PFSK-1 (cell line): ENCODE data around the gene COL25A1.

Experiments
- FOXP2 ChIP-seq: optimal IDR thresholded peaks from 2 replicates; pipeline ENCODE3; 2011; ENCODE audit warnings: borderline replicate concordance, control low read depth, inconsistent platforms; ENCODE audit not compliant: insufficient read depth; ENCODE audit errors: extremely low read length, extremely low read depth
- POLR2AphosphoS5 ChIP-seq: IDR thresholded peaks from 2 replicates; pipeline ENCODE4 v1.6.1; 2012; ENCODE audit warnings: low read depth, mild to moderate bottlenecking, control low read depth, low read length, moderate library complexity
- SIN3A ChIP-seq: IDR thresholded peaks from 2 replicates; pipeline ENCODE4 v1.6.1; 2012; ENCODE audit warnings: mild to moderate bottlenecking, low read length, moderate library complexity, borderline replicate concordance; ENCODE audit not compliant: insufficient read depth
- TAF1 ChIP-seq: IDR thresholded peaks from 2 replicates; pipeline ENCODE4 v1.6.1; 2012; ENCODE audit warnings: low read length, control low read depth, borderline replicate concordance; ENCODE audit not compliant: insufficient read depth
- TF ChIP-seq, protein P1 (sequence below), 2 experiments: IDR thresholded peaks; 2 replicates each; pipeline versions ENCODE4 v1.6.1 to v1.8.0; 2011 to 2012; ENCODE audit warnings: low read depth in 2 of 2, low read length in 2 of 2, control low read depth in 1 of 2, inconsistent platforms in 1 of 2, mild to moderate bottlenecking in 1 of 2, moderate library complexity in 1 of 2; ENCODE audit not compliant: insufficient read depth in 1 of 2

COL25A1 gene

GRCh38 chr4:108982402-108983185, 319.9 kb downstream of the COL25A1 start:
- TF ChIP-seq, protein P1, sequence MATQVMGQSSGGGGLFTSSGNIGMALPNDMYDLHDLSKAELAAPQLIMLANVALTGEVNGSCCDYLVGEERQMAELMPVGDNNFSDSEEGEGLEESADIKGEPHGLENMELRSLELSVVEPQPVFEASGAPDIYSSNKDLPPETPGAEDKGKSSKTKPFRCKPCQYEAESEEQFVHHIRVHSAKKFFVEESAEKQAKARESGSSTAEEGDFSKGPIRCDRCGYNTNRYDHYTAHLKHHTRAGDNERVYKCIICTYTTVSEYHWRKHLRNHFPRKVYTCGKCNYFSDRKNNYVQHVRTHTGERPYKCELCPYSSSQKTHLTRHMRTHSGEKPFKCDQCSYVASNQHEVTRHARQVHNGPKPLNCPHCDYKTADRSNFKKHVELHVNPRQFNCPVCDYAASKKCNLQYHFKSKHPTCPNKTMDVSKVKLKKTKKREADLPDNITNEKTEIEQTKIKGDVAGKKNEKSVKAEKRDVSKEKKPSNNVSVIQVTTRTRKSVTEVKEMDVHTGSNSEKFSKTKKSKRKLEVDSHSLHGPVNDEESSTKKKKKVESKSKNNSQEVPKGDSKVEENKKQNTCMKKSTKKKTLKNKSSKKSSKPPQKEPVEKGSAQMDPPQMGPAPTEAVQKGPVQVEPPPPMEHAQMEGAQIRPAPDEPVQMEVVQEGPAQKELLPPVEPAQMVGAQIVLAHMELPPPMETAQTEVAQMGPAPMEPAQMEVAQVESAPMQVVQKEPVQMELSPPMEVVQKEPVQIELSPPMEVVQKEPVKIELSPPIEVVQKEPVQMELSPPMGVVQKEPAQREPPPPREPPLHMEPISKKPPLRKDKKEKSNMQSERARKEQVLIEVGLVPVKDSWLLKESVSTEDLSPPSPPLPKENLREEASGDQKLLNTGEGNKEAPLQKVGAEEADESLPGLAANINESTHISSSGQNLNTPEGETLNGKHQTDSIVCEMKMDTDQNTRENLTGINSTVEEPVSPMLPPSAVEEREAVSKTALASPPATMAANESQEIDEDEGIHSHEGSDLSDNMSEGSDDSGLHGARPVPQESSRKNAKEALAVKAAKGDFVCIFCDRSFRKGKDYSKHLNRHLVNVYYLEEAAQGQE (IDR thresholded peaks at IDR 0.05; ENCODE audit: insufficient read depth in 1 of 2, low read depth in 2 of 2, low read length in 2 of 2): no peak
- no peak for TF ChIP-seq TAF1

DNA sequence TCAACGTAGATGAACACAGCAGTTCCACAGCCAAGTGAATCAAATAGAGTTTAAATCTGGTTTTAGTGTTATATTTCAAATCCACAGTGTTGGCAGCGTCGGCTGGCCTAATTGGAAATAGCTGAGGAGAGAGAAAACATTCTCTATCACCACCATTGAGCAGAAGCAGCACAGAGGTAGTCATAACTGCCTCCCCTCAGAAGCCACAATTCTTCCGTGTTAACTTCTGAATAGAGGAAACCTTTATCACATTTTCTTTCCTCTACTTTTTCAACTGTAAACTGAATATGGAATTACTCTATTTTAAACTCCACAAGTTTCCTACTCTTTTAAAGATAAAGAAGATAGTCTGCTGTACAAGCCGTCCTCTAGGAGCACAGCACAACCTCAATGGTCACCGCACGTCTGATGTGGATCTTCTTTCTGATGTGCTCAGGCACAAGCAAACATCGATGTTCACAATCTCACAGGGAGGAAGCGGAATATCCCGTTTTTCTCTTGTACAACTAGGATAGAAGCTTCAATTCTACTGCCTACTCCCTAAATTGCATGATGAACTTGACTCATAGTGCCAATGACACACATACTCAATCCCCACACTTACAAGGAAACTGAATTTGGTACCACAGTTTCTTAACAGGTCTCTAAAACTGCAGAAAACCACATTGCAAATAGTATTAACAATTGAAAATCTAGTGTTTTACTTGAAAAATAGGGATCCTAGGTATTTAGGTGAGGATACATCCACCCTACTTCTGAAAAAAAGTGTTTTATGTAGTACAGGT, 321.8 kb downstream of the COL25A1 start:
- TF ChIP-seq POLR2AphosphoS5: no peak

- TF ChIP-seq SIN3A: no peak
These were observed 322.7 kb downstream of the COL25A1 start for GRCh38 chr4:108979759-108980158.

DNA sequence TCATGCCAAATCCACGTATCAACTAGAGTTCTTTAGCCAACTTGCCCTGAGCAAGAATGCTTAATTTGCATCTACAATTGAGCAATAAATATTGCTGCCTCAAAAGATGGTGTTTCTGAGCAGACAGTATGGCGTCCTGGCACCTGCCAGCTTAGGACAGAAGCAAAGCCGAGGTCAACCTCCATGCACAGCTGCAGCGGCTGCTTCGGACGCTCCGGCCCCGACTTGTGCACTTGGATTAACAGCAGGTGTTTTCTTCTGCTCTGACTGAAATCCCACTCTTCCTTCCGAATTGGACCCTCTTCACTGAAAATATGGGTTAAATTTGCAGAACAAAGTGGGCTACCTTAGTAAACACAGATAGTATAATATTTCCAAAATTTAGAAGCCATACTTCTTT, 324.4 kb downstream of the COL25A1 start:
- TF ChIP-seq FOXP2: no peak
- no peak for TF ChIP-seq SIN3A
- TF ChIP-seq TAF1: no peak
- no peak for TF ChIP-seq POLR2AphosphoS5
- TF ChIP-seq, protein P1 (IDR thresholded peaks at IDR 0.05; ENCODE audit: insufficient read depth in 1 of 2, low read depth in 2 of 2, low read length in 2 of 2): no peak

DNA sequence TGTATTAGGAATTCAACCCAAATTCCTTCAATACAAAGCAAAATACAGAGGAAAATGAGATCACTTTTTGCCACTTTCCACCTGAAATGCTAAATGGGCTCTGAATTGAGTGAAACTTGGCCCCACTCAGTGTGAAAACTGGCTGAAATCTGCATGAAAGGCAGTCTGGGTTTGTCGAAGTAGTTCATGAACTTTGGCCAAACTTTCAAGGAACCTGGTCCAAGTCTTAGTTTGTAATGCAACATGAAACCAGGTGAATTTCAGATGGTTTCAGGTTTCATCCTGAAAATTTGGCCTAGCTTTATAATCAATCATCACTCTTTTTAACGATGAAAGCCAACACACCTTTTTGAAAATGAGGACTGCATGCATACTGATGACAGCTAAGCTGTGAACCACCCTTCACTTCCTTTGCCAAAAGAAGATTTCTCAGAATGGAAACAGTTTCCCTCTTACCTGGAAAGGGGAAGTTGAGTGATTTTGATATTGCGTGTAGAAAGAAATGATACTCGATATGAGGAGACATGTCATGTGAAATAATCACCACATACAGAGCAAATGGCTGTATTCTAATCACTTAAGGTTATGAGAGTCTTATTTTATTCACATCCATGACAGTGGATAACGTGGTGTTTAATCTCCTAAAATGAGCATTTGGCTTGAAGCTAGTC, 329.7 kb downstream of the COL25A1 start:
- no peak for TF ChIP-seq FOXP2
- no peak for TF ChIP-seq POLR2AphosphoS5
- no peak for TF ChIP-seq SIN3A
- no peak for TF ChIP-seq TAF1
- TF ChIP-seq, protein P1 (IDR thresholded peaks at IDR 0.05; ENCODE audit: insufficient read depth in 1 of 2, low read depth in 2 of 2, low read length in 2 of 2): no peak

DNA sequence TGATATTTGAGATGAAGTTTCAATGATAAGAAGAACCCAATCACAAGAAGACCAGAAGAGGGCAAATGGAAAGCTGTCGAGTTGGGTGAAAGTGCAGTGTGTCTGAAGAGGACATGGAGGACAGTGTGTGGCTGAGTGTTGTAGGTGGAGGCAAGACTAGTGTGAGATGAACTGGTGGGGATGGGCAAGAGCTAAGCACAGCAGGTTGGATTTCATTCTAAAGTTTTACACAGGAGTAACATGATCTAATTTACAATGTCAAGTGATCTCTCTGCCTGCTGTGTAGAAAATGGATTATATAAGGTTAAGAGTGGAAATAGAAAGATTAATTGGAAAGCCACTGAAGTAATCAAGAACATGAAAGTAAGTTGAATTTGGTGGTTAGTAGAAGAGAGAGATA, 331.0 kb downstream of the COL25A1 start:
- TF ChIP-seq, protein P1 (IDR thresholded peaks at IDR 0.05; ENCODE audit: insufficient read depth in 1 of 2, low read depth in 2 of 2, low read length in 2 of 2): no peak
- TF ChIP-seq POLR2AphosphoS5: no peak
- TF ChIP-seq FOXP2: no peak
- TF ChIP-seq TAF1: no peak
- no peak for TF ChIP-seq SIN3A
